ENCODE measurements around the gene ZCCHC7. TPM values are rescaled to one million over a fixed set of nuclear protein-coding genes. Genes with fewer than 3 reads are reported as not detected.
"Not testable (repeated sequence)": the region's sequence is repeated elsewhere in the genome, so short reads cannot be mapped to it uniquely, and the experiment has no call there.

ZCCHC7 gene
- total and polyA plus RNA-seq, 4 experiments from 2014 or later = 30.1 to 43.9 (median 38.8) TPM

DNA sequence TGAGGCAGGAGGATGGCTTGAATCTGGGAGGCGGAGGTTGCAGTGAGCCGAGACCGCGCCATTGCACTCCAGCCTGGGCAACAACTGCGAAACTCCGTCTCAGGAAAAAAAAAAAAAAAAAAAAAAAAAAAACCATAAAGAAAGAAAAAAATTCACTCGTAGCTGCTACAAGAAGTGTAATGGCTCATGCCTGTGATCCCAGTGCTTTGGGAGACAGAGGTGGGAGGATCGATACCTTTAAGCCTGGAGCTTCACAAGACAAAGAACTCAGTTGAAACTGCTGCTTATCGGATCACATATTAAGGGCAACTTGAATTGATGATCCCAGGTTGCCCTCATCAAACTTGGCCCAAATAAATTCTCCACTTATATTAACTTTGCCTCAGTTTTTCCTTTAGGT is 1.0 kb upstream of the ZCCHC7 start:
- peak overlapping the region; percentile 96 for H3K27ac ChIP-seq (ENCODE audit: low read depth, low read length)
- H3K27ac Mint-ChIP-seq = peak overlapping the region in 5 of 7 donors; percentile 12 to 100 (median 99)
- intact Hi-C loops (cut with micrococcal nuclease) = no loop called here
- H3K9me3 ChIP-seq (ENCODE audit: control insufficient read depth in 1 of 2, low read length in 2 of 2) = no peaks in the 10 kb centered on the region
- CTCF ChIA-PET (ENCODE audit: partially characterized antibody) = interaction anchor here (1.2 to 2.6 kb wide), 5 partner anchors 12 to 39 kb away, joined by 3 to 8 read pairs (median 4); no protein-coding TSS in a partner anchor
- H3K36me3 Mint-ChIP-seq = peaks cover 0 to 14% of the 10 kb centered on the region in 2 donors
- peak overlapping the region in 7 of 8 donors; percentile 33 to 98 (median 97) for H3K4me3 Mint-ChIP-seq
- H3K4me3 ChIP-seq (ENCODE audit: low read length in 2 of 2) = no peak overlapping the region
- POLR2A ChIA-PET (ENCODE audit: partially characterized antibody) = interaction anchor here (0.6 to 5.0 kb wide), 12 partner anchors 10 to 95 kb away, joined by 3 to 111 read pairs (median 8); no protein-coding TSS in a partner anchor
- DNase-seq = no peak
- H3K4me1 ChIP-seq (ENCODE audit: insufficient read depth, low read length) = peaks cover 31% of the 10 kb centered on the region
- H3K27me3 ChIP-seq (ENCODE audit: insufficient read depth, low read length) = no peaks in the 10 kb centered on the region
- peaks cover 0 to 7% (median 0%) of the 10 kb centered on the region in 8 donors for H3K9me3 Mint-ChIP-seq
- peaks cover 18 to 44% (median 24%) of the 10 kb centered on the region in 4 donors for H3K4me1 Mint-ChIP-seq
- H3K27me3 Mint-ChIP-seq = no peaks in the 10 kb centered on the region
- no peaks in the 10 kb centered on the region for H3K36me3 ChIP-seq (ENCODE audit: insufficient read depth, low read length)

DNA sequence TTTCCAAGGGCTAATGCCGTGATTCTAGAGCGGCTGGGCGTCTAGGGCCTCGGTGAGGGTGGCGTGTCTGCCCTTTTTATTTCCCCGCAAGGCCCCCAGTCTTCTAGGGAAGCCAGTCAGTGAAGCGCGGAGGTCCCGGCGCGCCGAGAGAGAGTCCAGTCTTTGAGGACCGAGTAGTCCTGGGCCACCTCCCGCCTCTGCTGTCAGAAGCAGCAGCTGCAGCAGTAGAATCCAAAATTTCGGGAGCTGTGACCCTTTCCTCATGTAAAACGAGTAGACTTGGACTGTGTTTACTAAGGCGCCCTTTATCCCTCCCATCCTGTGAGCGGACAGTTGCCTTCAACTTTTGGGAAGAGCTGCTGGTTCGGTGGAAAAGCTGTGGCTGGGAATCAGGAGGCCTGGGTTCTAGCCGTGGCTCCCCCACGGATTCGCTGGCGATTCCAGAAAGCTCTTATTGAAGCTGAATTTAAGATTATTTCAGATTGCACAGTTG is 515 bp downstream of the ZCCHC7 start:
- Histone ChIP-seq H3K4me1 (ENCODE audit: insufficient read depth, low read length) (peaks cover 42% of the 10 kb centered on the region), H3K27ac (ENCODE audit: low read depth, low read length) (peak overlapping the region; percentile 96), H3K4me3 (ENCODE audit: low read length in 2 of 2) (peak overlapping the region; percentile 63 to 80)
- H3K4me1 Mint-ChIP-seq = peaks cover 19 to 48% (median 27%) of the 10 kb centered on the region in 4 donors
- not testable (repeated sequence) for H3K27me3 Mint-ChIP-seq; H3K36me3 ChIP-seq (ENCODE audit: insufficient read depth, low read length); H3K27me3 ChIP-seq (ENCODE audit: insufficient read depth, low read length); DNase-seq; H3K9me3 Mint-ChIP-seq; H3K9me3 ChIP-seq (ENCODE audit: control insufficient read depth in 1 of 2, low read length in 2 of 2)
- ChIA-PET CTCF (ENCODE audit: partially characterized antibody) (interaction anchor here (1.2 to 2.6 kb wide), 4 partner anchors 13 to 41 kb away, joined by 4 to 8 read pairs (median 7); no protein-coding TSS in a partner anchor), POLR2A (ENCODE audit: partially characterized antibody) (interaction anchor here (0.8 to 5.0 kb wide), 22 partner anchors 11 to 721 kb away, joined by 3 to 111 read pairs (median 4); partner anchors contain the start of genes RNF38 and ZBTB5)
- H3K4me3 Mint-ChIP-seq = peak overlapping the region; percentile 92 to 99 (median 97)
- intact Hi-C loops (cut with micrococcal nuclease) = loop anchor here (1.0 to 10.0 kb wide), 4 partner anchors 25 to 174 kb away; no protein-coding TSS in a partner anchor
- H3K36me3 Mint-ChIP-seq = peaks cover 0 to 14% of the 10 kb centered on the region in 2 donors
- H3K27ac Mint-ChIP-seq = peak overlapping the region; percentile 94 to 100 (median 99)

DNA sequence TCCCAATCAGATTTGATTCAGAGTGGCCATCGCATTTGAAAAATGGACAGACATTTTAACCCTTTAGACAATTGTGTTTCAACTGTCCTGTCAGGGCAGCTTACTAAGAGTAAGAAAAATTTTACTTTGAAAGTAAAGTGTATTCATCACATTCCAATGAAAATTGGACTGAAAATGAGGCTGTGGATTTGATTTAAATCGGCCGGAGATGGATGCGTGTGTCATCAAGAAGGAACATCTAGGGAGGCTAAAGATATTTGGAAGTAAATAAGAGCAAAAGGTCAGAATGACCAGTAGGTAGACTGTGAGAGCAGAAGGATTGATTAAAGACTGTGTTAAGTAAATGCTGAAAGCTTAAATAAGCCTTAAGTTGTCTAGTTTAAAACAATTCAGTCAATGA is 1.5 kb downstream of the ZCCHC7 start:
- intact Hi-C loops (cut with micrococcal nuclease) = loop anchor here (2.0 to 10.0 kb wide), 2 partner anchors 95 to 173 kb away; no protein-coding TSS in a partner anchor

DNA sequence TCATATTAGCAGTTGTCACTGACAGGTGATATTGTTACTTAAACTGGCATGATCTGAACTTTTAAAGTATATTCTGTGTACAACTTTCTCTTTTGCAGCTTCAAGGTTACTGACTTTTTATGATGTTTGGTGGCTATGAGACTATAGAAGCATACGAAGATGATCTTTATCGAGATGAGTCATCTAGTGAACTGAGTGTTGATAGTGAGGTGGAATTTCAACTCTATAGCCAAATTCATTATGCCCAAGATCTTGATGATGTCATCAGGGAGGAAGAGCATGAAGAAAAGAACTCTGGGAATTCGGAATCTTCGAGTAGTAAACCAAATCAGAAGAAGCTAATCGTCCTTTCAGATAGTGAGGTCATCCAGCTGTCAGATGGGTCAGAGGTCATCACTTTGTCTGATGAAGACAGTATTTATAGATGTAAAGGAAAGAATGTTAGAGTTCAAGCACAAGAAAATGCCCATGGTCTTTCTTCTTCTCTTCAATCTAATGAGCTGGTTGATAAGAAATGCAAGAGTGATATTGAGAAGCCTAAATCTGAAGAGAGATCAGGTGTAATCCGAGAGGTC is 5.9 kb downstream of the ZCCHC7 start:
- Mint-ChIP-seq H3K27me3 (no peaks in the 10 kb centered on the region), H3K36me3 (peaks cover 0 to 3% of the 10 kb centered on the region in 2 donors), H3K4me3 (no peak overlapping the region), H3K9me3 (no peaks in the 10 kb centered on the region), H3K4me1 (peaks cover 15 to 29% (median 23%) of the 10 kb centered on the region in 4 donors), H3K27ac (no peak overlapping the region)
- H3K4me1 ChIP-seq (ENCODE audit: insufficient read depth, low read length) = peaks cover 60% of the 10 kb centered on the region
- no peak for DNase-seq
- CTCF ChIA-PET (ENCODE audit: partially characterized antibody) = no interaction called here
- H3K27me3 ChIP-seq (ENCODE audit: insufficient read depth, low read length) = no peaks in the 10 kb centered on the region
- intact Hi-C loops (cut with micrococcal nuclease) = loop anchor here (10.0 kb wide), 1 partner anchor 168 kb away; no protein-coding TSS in a partner anchor
- H3K27ac ChIP-seq (ENCODE audit: low read depth, low read length) = no peak overlapping the region
- no peak overlapping the region for H3K4me3 ChIP-seq (ENCODE audit: low read length in 2 of 2)
- H3K9me3 ChIP-seq (ENCODE audit: control insufficient read depth in 1 of 2, low read length in 2 of 2) = no peaks in the 10 kb centered on the region
- POLR2A ChIA-PET (ENCODE audit: partially characterized antibody) = no interaction called here
- H3K36me3 ChIP-seq (ENCODE audit: insufficient read depth, low read length) = peaks cover 15% of the 10 kb centered on the region

More for the DNA sequence above, 1.5 kb downstream of the ZCCHC7 start:
- Mint-ChIP-seq H3K4me3 (peak overlapping the region; percentile 92 to 99 (median 97)), H3K36me3 (peaks cover 0 to 14% of the 10 kb centered on the region in 2 donors), H3K4me1 (peaks cover 19 to 48% (median 27%) of the 10 kb centered on the region in 4 donors), H3K27me3 (no peaks in the 10 kb centered on the region), H3K9me3 (peaks cover 0 to 7% (median 0%) of the 10 kb centered on the region in 8 donors), H3K27ac (peak overlapping the region in 6 of 7 donors; percentile 29 to 100 (median 98))
- H3K9me3 ChIP-seq (ENCODE audit: control insufficient read depth in 1 of 2, low read length in 2 of 2) = no peaks in the 10 kb centered on the region
- H3K36me3 ChIP-seq (ENCODE audit: insufficient read depth, low read length) = peaks cover 5% of the 10 kb centered on the region
- ChIA-PET CTCF (ENCODE audit: partially characterized antibody) (no interaction called here), POLR2A (ENCODE audit: partially characterized antibody) (interaction anchor here (1.5 to 5.0 kb wide), 5 partner anchors 10 to 42 kb away, joined by 3 to 111 read pairs (median 20); no protein-coding TSS in a partner anchor)
- DNase-seq = no peak
- H3K4me3 ChIP-seq (ENCODE audit: low read length in 2 of 2) = no peak overlapping the region
- H3K27me3 ChIP-seq (ENCODE audit: insufficient read depth, low read length) = no peaks in the 10 kb centered on the region
- H3K4me1 ChIP-seq (ENCODE audit: insufficient read depth, low read length) = peaks cover 52% of the 10 kb centered on the region
- no peak overlapping the region for H3K27ac ChIP-seq (ENCODE audit: low read depth, low read length)

DNA sequence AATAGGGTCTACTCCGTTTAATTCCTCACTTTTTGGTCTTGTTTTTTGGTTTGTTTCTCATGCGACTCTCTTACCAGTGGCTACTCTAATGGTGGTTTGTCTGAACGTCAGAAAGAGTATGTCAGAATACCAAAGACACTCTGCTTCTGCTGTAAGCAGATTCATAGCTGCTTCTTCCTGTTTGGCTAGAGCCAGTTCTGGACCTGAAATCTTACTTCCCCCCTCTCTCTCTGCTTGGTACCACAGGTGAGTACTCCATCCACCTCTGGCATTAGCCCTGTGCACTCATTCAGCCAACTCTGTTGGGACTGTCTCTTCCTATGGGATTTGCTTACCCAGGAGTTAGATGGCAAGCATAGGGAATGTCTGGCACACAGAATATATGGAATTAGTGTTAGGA is 6.6 kb downstream of the ZCCHC7 start:
- H3K4me1 Mint-ChIP-seq = peaks cover 14 to 23% (median 20%) of the 10 kb centered on the region in 4 donors
- no peaks in the 10 kb centered on the region for H3K9me3 Mint-ChIP-seq
- no peak overlapping the region for H3K4me3 ChIP-seq (ENCODE audit: low read length in 2 of 2)
- intact Hi-C loops (cut with micrococcal nuclease) = loop anchor here (10.0 kb wide), 1 partner anchor 168 kb away; no protein-coding TSS in a partner anchor
- peaks cover 5 to 6% of the 10 kb centered on the region in 2 donors for H3K36me3 Mint-ChIP-seq
- ChIA-PET CTCF (ENCODE audit: partially characterized antibody) (no interaction called here), POLR2A (ENCODE audit: partially characterized antibody) (no interaction called here)
- H3K9me3 ChIP-seq (ENCODE audit: control insufficient read depth in 1 of 2, low read length in 2 of 2) = no peaks in the 10 kb centered on the region
- DNase-seq = no peak
- H3K4me3 Mint-ChIP-seq = no peak overlapping the region
- H3K27ac Mint-ChIP-seq = no peak overlapping the region
- no peaks in the 10 kb centered on the region for H3K27me3 Mint-ChIP-seq
- H3K27ac ChIP-seq (ENCODE audit: low read depth, low read length) = no peak overlapping the region
- peaks cover 15% of the 10 kb centered on the region for H3K36me3 ChIP-seq (ENCODE audit: insufficient read depth, low read length)
- no peaks in the 10 kb centered on the region for H3K27me3 ChIP-seq (ENCODE audit: insufficient read depth, low read length)
- H3K4me1 ChIP-seq (ENCODE audit: insufficient read depth, low read length) = peaks cover 52% of the 10 kb centered on the region

DNA sequence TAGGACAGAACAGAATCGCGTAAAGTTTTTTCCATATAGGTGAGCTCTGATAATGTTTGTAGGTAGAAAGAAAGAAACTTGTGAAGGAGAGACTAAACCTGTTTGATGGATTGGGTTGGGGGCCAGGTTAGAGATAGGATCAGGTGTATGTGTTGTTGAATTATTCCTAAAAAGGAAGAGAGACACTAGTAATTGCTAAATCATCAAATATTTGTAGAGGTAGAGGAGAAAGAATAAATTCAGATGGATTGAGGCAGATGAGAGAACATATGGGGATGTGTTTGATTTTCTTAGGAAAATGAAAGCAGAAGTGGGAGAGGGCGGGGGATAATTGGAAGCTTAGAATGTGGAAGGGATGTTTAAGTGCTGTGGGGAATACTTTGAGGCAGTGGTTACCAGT is 7.7 kb downstream of the ZCCHC7 start:
- POLR2A ChIA-PET (ENCODE audit: partially characterized antibody) = interaction anchor here (1.2 kb wide), 1 partner anchor 15 kb away, joined by 3 read pairs; no protein-coding TSS in a partner anchor
- intact Hi-C loops (cut with micrococcal nuclease) = loop anchor here (10.0 kb wide), 1 partner anchor 167 kb away; no protein-coding TSS in a partner anchor

DNA sequence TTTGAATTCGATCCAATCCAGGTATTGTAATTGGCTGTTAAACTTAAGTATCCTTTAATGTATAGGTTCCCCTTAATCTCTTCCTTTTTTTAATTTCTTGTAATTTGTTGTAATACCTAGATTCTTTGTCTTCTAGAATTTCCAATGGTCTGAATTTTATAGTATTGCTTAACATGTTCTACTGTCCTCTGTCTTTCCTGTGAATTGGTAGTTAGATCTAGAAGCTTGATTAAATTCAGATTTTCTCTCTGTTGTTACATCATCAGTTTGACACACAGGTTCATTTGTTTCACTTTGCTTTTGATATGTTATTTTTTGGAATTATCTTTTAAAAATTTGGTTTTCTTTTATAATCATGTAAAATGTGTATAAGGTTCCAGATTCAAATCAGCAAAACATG is 13.8 kb downstream of the ZCCHC7 start:
- no peak for DNase-seq
- Histone ChIP-seq H3K27ac (ENCODE audit: low read depth, low read length) (no peak overlapping the region), H3K36me3 (ENCODE audit: insufficient read depth, low read length) (peaks cover 4% of the 10 kb centered on the region), H3K9me3 (ENCODE audit: control insufficient read depth in 1 of 2, low read length in 2 of 2) (no peaks in the 10 kb centered on the region), H3K4me1 (ENCODE audit: insufficient read depth, low read length) (peaks cover 4% of the 10 kb centered on the region), H3K4me3 (ENCODE audit: low read length in 2 of 2) (no peak overlapping the region), H3K27me3 (ENCODE audit: insufficient read depth, low read length) (no peaks in the 10 kb centered on the region)
- Mint-ChIP-seq H3K36me3 (peaks cover 39 to 50% of the 10 kb centered on the region in 2 donors), H3K9me3 (peaks cover 0 to 3% (median 0%) of the 10 kb centered on the region in 8 donors), H3K4me1 (peaks cover 21 to 33% (median 23%) of the 10 kb centered on the region in 4 donors), H3K27me3 (no peaks in the 10 kb centered on the region), H3K4me3 (peak overlapping the region in 1 of 8 donors; percentile 10), H3K27ac (peak overlapping the region in 1 of 7 donors; percentile 46)
- ChIA-PET CTCF (ENCODE audit: partially characterized antibody) (no interaction called here), POLR2A (ENCODE audit: partially characterized antibody) (no interaction called here)
- intact Hi-C loops (cut with micrococcal nuclease) = no loop called here

More for the DNA sequence above, 7.7 kb downstream of the ZCCHC7 start:
- Histone ChIP-seq H3K4me1 (ENCODE audit: insufficient read depth, low read length) (peaks cover 42% of the 10 kb centered on the region), H3K36me3 (ENCODE audit: insufficient read depth, low read length) (peaks cover 20% of the 10 kb centered on the region), H3K27me3 (ENCODE audit: insufficient read depth, low read length) (no peaks in the 10 kb centered on the region), H3K9me3 (ENCODE audit: control insufficient read depth in 1 of 2, low read length in 2 of 2) (no peaks in the 10 kb centered on the region), H3K27ac (ENCODE audit: low read depth, low read length) (no peak overlapping the region), H3K4me3 (ENCODE audit: low read length in 2 of 2) (no peak overlapping the region)
- CTCF ChIA-PET (ENCODE audit: partially characterized antibody) = no interaction called here
- Mint-ChIP-seq H3K36me3 (peaks cover 11 to 12% of the 10 kb centered on the region in 2 donors), H3K4me1 (peaks cover 12 to 20% (median 14%) of the 10 kb centered on the region in 4 donors), H3K9me3 (no peaks in the 10 kb centered on the region), H3K27ac (no peak overlapping the region), H3K4me3 (no peak overlapping the region), H3K27me3 (no peaks in the 10 kb centered on the region)
- DNase-seq = no peak

All from CD4-positive, alpha-beta memory T cell (primary cell).